ENCODE measurements around the gene CLTA.

Gene CLTA

GRCh38 chr9:36145970-36146369 lies 44.8 kb upstream of the CLTA start:
- H3K27ac ChIP-seq, result no peak overlapping the region
- TF ChIP-seq ZFX (IDR thresholded peaks at IDR 0.05) (no peak), CTCF (conservative IDR thresholded peaks at IDR 0.05) (no peak)

- TF ChIP-seq ZFX (IDR thresholded peaks at IDR 0.05), result no peak
- no peak for TF ChIP-seq CTCF (conservative IDR thresholded peaks at IDR 0.05)
- H3K27ac ChIP-seq, result no peak overlapping the region
These were observed 44.1 kb upstream of the CLTA start for GRCh38 chr9:36146651-36147050.

GRCh38 chr9:36147441-36148175 lies 43.1 kb upstream of the CLTA start:
- TF ChIP-seq ZFX (IDR thresholded peaks at IDR 0.05) (no peak), CTCF (conservative IDR thresholded peaks at IDR 0.05) (no peak)
- H3K27ac ChIP-seq, result no peak overlapping the region

GRCh38 chr9:36148311-36149051 lies 42.2 kb upstream of the CLTA start:
- no peak overlapping the region for H3K27ac ChIP-seq
- TF ChIP-seq ZFX (IDR thresholded peaks at IDR 0.05) (no peak), CTCF (conservative IDR thresholded peaks at IDR 0.05) (no peak)

- TF ChIP-seq ZFX (IDR thresholded peaks at IDR 0.05), result no peak
- TF ChIP-seq CTCF (conservative IDR thresholded peaks at IDR 0.05), result no peak
- no peak overlapping the region for H3K27ac ChIP-seq
These were observed 41.5 kb upstream of the CLTA start for GRCh38 chr9:36149197-36149596.

- no peak for TF ChIP-seq CTCF (conservative IDR thresholded peaks at IDR 0.05)
- TF ChIP-seq ZFX (IDR thresholded peaks at IDR 0.05), result no peak
- H3K27ac ChIP-seq, result no peak overlapping the region
These were observed 40.0 kb upstream of the CLTA start for GRCh38 chr9:36150574-36151315.
